Pulmonary artery endothelial cell (primary cell): ENCODE results near the gene YPEL1. TPM values are rescaled to one million over a fixed set of nuclear protein-coding genes. Genes with fewer than 3 reads are reported as not detected.
"Not testable (repeated sequence)": the region's sequence is repeated elsewhere in the genome, so short reads cannot be mapped to it uniquely, and the experiment has no call there.

ENCODE experiments used
- DNase-seq: peaks from one replicate; pipeline ENCODE4 v3.0.0-alpha.2; 2011; ENCODE audit warnings: low read depth, low spot score
- total RNA-seq: library from RNA; depleted of rRNA; stranded (reverse); fragments of >200 nt; gene quantifications from 2 replicates; pipeline ENCODE4 v1.2.3, GENCODE V29; 2014

YPEL1 gene
- total RNA-seq, 1 donor from 2014 or later: 4.5 TPM

- no peak for DNase-seq
These were observed 36.0 kb downstream of the YPEL1 start for GRCh38 chr22:21699643-21700042.

GRCh38 chr22:21698430-21699329 lies 36.9 kb downstream of the YPEL1 start:
- DNase-seq: no peak

- no peak for DNase-seq
These were observed 37.7 kb downstream of the YPEL1 start for GRCh38 chr22:21697880-21698279.

- no peak for DNase-seq
These were observed 38.4 kb downstream of the YPEL1 start for GRCh38 chr22:21697021-21697771.

GRCh38 chr22:21696115-21696514 lies 39.5 kb downstream of the YPEL1 start:
- no peak for DNase-seq

- DNase-seq: no peak
These were observed 40.0 kb downstream of the YPEL1 start for GRCh38 chr22:21695430-21696085.

GRCh38 chr22:21694795-21695429 lies 40.7 kb downstream of the YPEL1 start:
- no peak for DNase-seq

GRCh38 chr22:21694394-21694793 lies 41.2 kb downstream of the YPEL1 start:
- no peak for DNase-seq

GRCh38 chr22:21693999-21694341 lies 41.6 kb downstream of the YPEL1 start:
- no peak for DNase-seq

GRCh38 chr22:21693333-21693998 lies 42.1 kb downstream of the YPEL1 start:
- DNase-seq: no peak

- DNase-seq: not testable (repeated sequence)
These were observed 42.7 kb downstream of the YPEL1 start for GRCh38 chr22:21692856-21693255.

- no peak for DNase-seq
These were observed 43.8 kb downstream of the YPEL1 start for GRCh38 chr22:21691816-21692215.

- no peak for DNase-seq
These were observed 45.2 kb downstream of the YPEL1 start for GRCh38 chr22:21690401-21690801.

- DNase-seq: no peak
These were observed 46.8 kb downstream of the YPEL1 start for GRCh38 chr22:21688706-21689381.

- DNase-seq: no peak
These were observed 47.3 kb downstream of the YPEL1 start for GRCh38 chr22:21688341-21688705.

- no peak for DNase-seq
These were observed 47.8 kb downstream of the YPEL1 start for GRCh38 chr22:21687685-21688259.

- no peak for DNase-seq
These were observed 48.8 kb downstream of the YPEL1 start for GRCh38 chr22:21686634-21687393.

GRCh38 chr22:21686193-21686608 lies 49.4 kb downstream of the YPEL1 start:
- no peak for DNase-seq

GRCh38 chr22:21685164-21685513 lies 50.5 kb downstream of the YPEL1 start:
- no peak for DNase-seq
